HepG2 (cell line): Measurements from ENCODE around the gene MEIOB. TPM values are rescaled to one million over a fixed set of nuclear protein-coding genes. Genes with fewer than 3 reads are reported as not detected.

Source experiments
- ATAC-seq: fragments of 200-7000 bp; cut with Tn5 transposase; 3 replicates; pipeline ENCODE4 v1.9.1; 2020; ENCODE audit warnings: mild to moderate bottlenecking, moderate library complexity
- BruUV-seq: library from RNA; stranded (reverse); fragments of 400-500 nt; replicated peaks from 2 replicates; lab custom pipeline; 2021; lab: Mats Ljungman, UMichigan
- CTCF ChIA-PET: fragments of 300-600 bp; formaldehyde crosslinking; extraction: SDS; loops from one replicate; lab custom pipeline; 2021; ENCODE audit warnings: low total read pairs, inconsistent platforms, low intra/inter-chr PET ratio; lab: Yijun Ruan, JAX
- POLR2A ChIA-PET: fragments of 350-600 bp; sonication (Branson Sonifier 250); formaldehyde crosslinking; loops from one replicate; lab custom pipeline; 2020; ENCODE audit warnings: antibody characterized with exemption, inconsistent platforms; lab: Yijun Ruan, JAX
- DNase-seq: peaks from one replicate; pipeline ENCODE4 v3.0.0-alpha.2; 2015; ENCODE audit warnings: low spot score
- FAIRE-seq: peaks from 3 replicates; lab custom pipeline; 2011; peaks lifted over from hg19 to GRCh38; lab: Jason Lieb, UNC
- H2AFZ ChIP-seq: one replicate; pipeline ENCODE4 v1.6.1; 2011; ENCODE audit warnings: low read length, inconsistent platforms
- H3K27ac ChIP-seq: fragments of 300-600 bp; 3 replicates; pipeline ENCODE4 v1.8.0; 2011; ENCODE audit warnings: mixed run types, mild to moderate bottlenecking, mixed read lengths, low read length, inconsistent platforms; ENCODE audit not compliant: insufficient read depth; ENCODE audit errors: extremely low read length
- H3K27me3 ChIP-seq, 2 experiments: fragments of 200-600 bp in 1 of 2; 2 replicates in 1 of 2; 3 replicates in 1 of 2; pipeline versions ENCODE4 v1.6.0 to v1.8.0; 2011; ENCODE audit warnings: low read length in 2 of 2, mild to moderate bottlenecking in 2 of 2, moderate library complexity in 2 of 2, inconsistent platforms in 1 of 2; ENCODE audit not compliant: insufficient read depth in 2 of 2, control insufficient read depth in 1 of 2
- H3K36me3 ChIP-seq, 2 experiments: fragments of 200-600 bp in 1 of 2; replicated peaks in 1 of 2; 2 replicates in 1 of 2; 3 replicates in 1 of 2; pipeline versions ENCODE4 v1.5.1 to v1.8.0; 2011; ENCODE audit warnings: low read length in 2 of 2, inconsistent platforms in 1 of 2; ENCODE audit not compliant: insufficient read depth in 2 of 2, control insufficient read depth in 1 of 2
- H3K4me1 ChIP-seq: 2 replicates; pipeline ENCODE4 v1.5.1; 2012; ENCODE audit warnings: low read length, inconsistent platforms; ENCODE audit not compliant: insufficient read depth
- H3K4me2 ChIP-seq: 2 replicates; pipeline ENCODE4 v1.6.0; 2011; ENCODE audit warnings: low read depth, low read length, inconsistent platforms
- H3K4me3 ChIP-seq, 3 experiments: fragments of 200-600 bp in 1 of 3; sonication (generic), shearing (Covaris generic) in 1 of 3; replicated peaks in 1 of 3; 2 replicates each; pipeline ENCODE4 v1.5.1; 2011 to 2016; ENCODE audit warnings: low read length in 3 of 3, inconsistent platforms in 2 of 3, low read depth in 2 of 3, mild to moderate bottlenecking in 2 of 3, control low read depth in 1 of 3, mixed read lengths in 1 of 3; ENCODE audit not compliant: insufficient read depth in 1 of 3
- H3K79me2 ChIP-seq: one replicate; pipeline ENCODE4 v1.6.1; 2011; ENCODE audit warnings: low read length, inconsistent platforms; ENCODE audit not compliant: insufficient read depth
- H3K9ac ChIP-seq: 2 replicates; pipeline ENCODE4 v1.6.0; 2011; ENCODE audit warnings: mild to moderate bottlenecking, low read depth, low read length, inconsistent platforms; ENCODE audit not compliant: insufficient read depth
- H3K9me3 ChIP-seq: 2 replicates; pipeline ENCODE4 v1.5.1; 2012; ENCODE audit warnings: mild to moderate bottlenecking, low read length
- H4K20me1 ChIP-seq: 2 replicates; pipeline ENCODE4 v1.6.0; 2011; ENCODE audit warnings: inconsistent platforms, mild to moderate bottlenecking, low read length, moderate library complexity; ENCODE audit not compliant: insufficient read depth
- AGO1 ChIP-seq: fragments of 200-400 bp; formaldehyde crosslinking; IDR thresholded peaks from 2 replicates; pipeline ENCODE4 v1.6.1; 2017; ENCODE audit warnings: mild to moderate bottlenecking, low read depth, low read length, moderate library complexity; ENCODE audit not compliant: poor library complexity, severe bottlenecking
- AGO2 ChIP-seq: fragments of 200-400 bp; formaldehyde crosslinking; optimal IDR thresholded peaks from 2 replicates; pipeline ENCODE3; 2017; ENCODE audit warnings: mild to moderate bottlenecking, low read depth, low read length, moderate library complexity
- BORCS8-MEF2B ChIP-seq: sonication (generic); formaldehyde crosslinking; IDR thresholded peaks from 2 replicates; pipeline ENCODE4 v1.8.0; 2022; ENCODE audit warnings: mild to moderate bottlenecking, missing genetic modification reagents
- CREM ChIP-seq, 2 experiments: sonication (generic) in 1 of 2; formaldehyde crosslinking in 1 of 2; IDR thresholded peaks; 2 replicates each; pipeline versions ENCODE4 v1.4.0 to v1.6.1; 2016 to 2020; ENCODE audit warnings: antibody characterized with exemption in 1 of 2, mild to moderate bottlenecking in 1 of 2, missing genetic modification reagents in 1 of 2
- RBFOX2 ChIP-seq: fragments of 200-400 bp; formaldehyde crosslinking; IDR thresholded peaks from 2 replicates; pipeline ENCODE4 v1.6.1; 2017; ENCODE audit warnings: low read depth, mild to moderate bottlenecking, low read length
- SALL1 ChIP-seq: sonication (generic); formaldehyde crosslinking; IDR thresholded peaks from 2 replicates; pipeline ENCODE4 v1.8.0; 2022; ENCODE audit warnings: mild to moderate bottlenecking, missing genetic modification reagents
- TEAD3 ChIP-seq: optimal IDR thresholded peaks from 2 replicates; pipeline ENCODE3; 2016; ENCODE audit warnings: borderline replicate concordance
- TEF ChIP-seq: sonication (generic); formaldehyde crosslinking; IDR thresholded peaks from 2 replicates; pipeline ENCODE4 v1.5.0; 2020; ENCODE audit warnings: missing genetic modification reagents
- ZBTB21 ChIP-seq: sonication (generic); formaldehyde crosslinking; IDR thresholded peaks from 2 replicates; pipeline ENCODE4 v1.4.0; 2020; ENCODE audit warnings: missing genetic modification reagents
- WGBS: methylation state at CpG from one replicate; pipeline ENCODE4 v1.1.6; 2017; ENCODE audit warnings: low lambda C conversion rate; 5-methylcytosine and 5-hydroxymethylcytosine counted together
- in situ Hi-C: cut with HindIII; loops from 2 replicates; pipeline ENCODE4 v1.10.0; 2017; ENCODE audit warnings: low pct_unique_long_range_greater_than_20kb; ENCODE audit not compliant: extremely low pct_ligation_motif_present
- intact Hi-C: fragments of 100-400 bp; cut with micrococcal nuclease; formaldehyde crosslinking; loops from one replicate; pipeline ENCODE4 v1.10.0; 2022; ENCODE audit not compliant: unreplicated experiment
- polyA plus RNA-seq, 8 experiments: library from polyadenylated mRNA; depleted of rRNA in 3 of 8; stranded (reverse) in 7 of 8; unstranded in 1 of 8; fragments of >200 nt; fragmentation: Illumina TruSeq in 4 of 8; extraction: Trizol in 4 of 8; gene quantifications; 2 replicates each; pipeline versions ENCODE4 v1.2.1 to v1.2.3, GENCODE V29; 2011 to 2016; ENCODE audit warnings: low read depth in 4 of 8, missing spikeins in 1 of 8, mixed read lengths in 1 of 8; ENCODE audit not compliant: insufficient read depth in 1 of 8
- total RNA-seq, 5 experiments: library from RNA; depleted of rRNA; stranded (reverse); fragments of >200 nt; fragmentation: Illumina TruSeq; extraction: Trizol; gene quantifications; 2 replicates each; pipeline ENCODE4 v1.2.3, GENCODE V29; 2016; ENCODE audit warnings: low read depth in 1 of 5

The MEIOB gene
- total and polyA plus RNA-seq, 2 of the 13 experiments (the other 11 are each of a cell fraction or from before 2014, with no cell fraction given) = 0.17 TPM; not detected in 1

GRCh38 chr16:1820946-1821290, 51.0 kb downstream of the MEIOB start:
- Histone ChIP-seq H2AFZ (no peak overlapping the region), H3K27me3 (no peaks in the 10 kb centered on the region), H4K20me1 (no peaks in the 10 kb centered on the region; the same call in 1 of the 2 replicates), H3K4me3 (no peak overlapping the region), H3K9me3 (no peaks in the 10 kb centered on the region), H3K27ac (no peak overlapping the region), H3K36me3 (peaks cover 16 to 41% of the 10 kb centered on the region in 2 experiments; a peak in 4 of 5 replicates), H3K9ac (no peak overlapping the region), H3K79me2 (peaks cover 20% of the 10 kb centered on the region), H3K4me2 (no peak overlapping the region), H3K4me1 (peaks cover 24% of the 10 kb centered on the region)
- 100% methylated on average over 3 of the region's 12 CpGs for WGBS
- ChIA-PET CTCF (no interaction called here), POLR2A (no interaction called here)
- TF ChIP-seq TEAD3 (CRISPR knock-in tag) = no peak
- peak; percentile 63 for TF ChIP-seq AGO2
- in situ Hi-C loops (loop anchor here (5.0 kb wide), 1 partner anchor 39 kb away; the partner anchor contains the start of genes NUBP2 and SPSB3), intact Hi-C loops (no loop called here)
- no peak for DNase-seq
- FAIRE-seq = no peak
- no peak for ATAC-seq
- no TSS peak for BruUV-seq

- CTCF ChIA-PET = no interaction called here
- Histone ChIP-seq H3K36me3 (peaks cover 16 to 44% of the 10 kb centered on the region in 2 experiments; a peak in 4 of 5 replicates), H3K27ac (no peak overlapping the region), H3K4me1 (peaks cover 20% of the 10 kb centered on the region), H3K9me3 (no peaks in the 10 kb centered on the region), H3K79me2 (peaks cover 14% of the 10 kb centered on the region), H2AFZ (no peak overlapping the region), H3K9ac (no peak overlapping the region), H3K4me3 (no peak overlapping the region), H3K4me2 (no peak overlapping the region), H3K27me3 (no peaks in the 10 kb centered on the region), H4K20me1 (no peaks in the 10 kb centered on the region; the same call in 1 of the 2 replicates)
- ATAC-seq = no peak
- DNase-seq = no peak
- intact Hi-C loops (no loop called here), in situ Hi-C loops (loop anchor here (5.0 kb wide), 1 partner anchor 38 kb away; the partner anchor contains the start of genes NUBP2 and SPSB3)
- TF ChIP-seq AGO2 (peak; percentile 70), TEF (no peak), SALL1 (CRISPR knock-in tag) (no peak), RBFOX2 (peak; percentile 25), ZBTB21 (CRISPR knock-in tag) (no peak), BORCS8-MEF2B (CRISPR knock-in tag) (no peak), CREM (IDR thresholded peaks at IDR 0.05) (no peak), CREM (CRISPR knock-in tag; IDR thresholded peaks at IDR 0.05) (no peak), AGO1 (no peak)
- WGBS = 98% methylated on average over 12 of the region's 25 CpGs
- no peak for FAIRE-seq
- BruUV-seq = no TSS peak
- POLR2A ChIA-PET = no interaction called here
These were observed 51.6 kb downstream of the MEIOB start for GRCh38 chr16:1820096-1820945.
